ENCODE results near the gene SLCO1C1. TPM values are rescaled to one million over a fixed set of nuclear protein-coding genes. Genes with fewer than 3 reads are reported as not detected.

The SLCO1C1 gene
- not detected in 5 replicates for total RNA-seq (2022; extraction: Qiagen RNA extraction; ENCODE audit: low read depth)

GRCh38 chr12:20695232-20695631, at the start of gene SLCO1C1:
SLCO1C1 (plus strand) TSS chr12:20695332; CDS start chr12:20699577, 4,245 bp downstream.

Other genes starting within 250 kb of the SLCO1C1 start
- 5.3 to 16.7 TPM (median 15.3 TPM) in 5 replicates for gene SLCO1B3, start 115.4 kb downstream of the SLCO1C1 start, total RNA-seq (2022; extraction: Qiagen RNA extraction; ENCODE audit: low read depth)

Measured in A549 treated with RU486 at 1 μM for 4 hours (cell line).